Peyer's patch (tissue), 4 donors: ENCODE measurements around the gene NCOA5. TPM values are rescaled to one million over a fixed set of nuclear protein-coding genes. Genes with fewer than 3 reads are reported as not detected.

Source experiments
- DNase-seq, 3 donors: peaks; one replicate each; pipeline ENCODE4 v3.0.0-alpha.2; 2017 to 2019
- H3K27ac ChIP-seq, 4 donors: fragments of 200-600 bp; sonication (generic); one replicate each; pipeline ENCODE4 v1.5.1; 2016 to 2019
- H3K27me3 ChIP-seq, 2 donors: fragments of 200-600 bp; sonication (generic); one replicate each; pipeline ENCODE4 v1.5.1; 2019
- H3K36me3 ChIP-seq, 3 donors: fragments of 200-600 bp; sonication (generic); one replicate each; pipeline ENCODE4 v1.5.1; 2016 to 2019
- H3K4me1 ChIP-seq, 4 donors: fragments of 200-600 bp; sonication (generic); one replicate each; pipeline ENCODE4 v1.5.1; 2016 to 2019
- H3K4me3 ChIP-seq, 4 donors: fragments of 200-600 bp; sonication (generic); 1 replicate in 3 of 4; 2 replicates in 1 of 4; pipeline ENCODE4 v1.5.1; 2016 to 2019; ENCODE audit warnings: mild to moderate bottlenecking in 1 of 4
- H3K9me3 ChIP-seq, 4 donors: fragments of 200-600 bp; sonication (generic); one replicate each; pipeline ENCODE4 v1.5.1; 2016 to 2019; ENCODE audit warnings: mild to moderate bottlenecking in 1 of 4
- CTCF ChIP-seq, 6 experiments: fragments of 450-650 bp in 4 of 6; fragments of 200-600 bp in 2 of 6; sonication (generic) in 1 of 6; IDR thresholded peaks; one replicate each; pipeline ENCODE4 v1.5.1; 2017 to 2019; ENCODE audit warnings: antibody characterized with exemption in 6 of 6, mild to moderate bottlenecking in 3 of 6, moderate library complexity in 1 of 6
- POLR2A ChIP-seq, 2 donors: fragments of 450-650 bp; IDR thresholded peaks; one replicate each; pipeline ENCODE4 v1.5.1; 2017; ENCODE audit warnings: antibody characterized with exemption in 2 of 2, mild to moderate bottlenecking in 2 of 2, moderate library complexity in 2 of 2
- total RNA-seq, 4 donors: library from RNA; depleted of rRNA; stranded (reverse); fragments of >200 nt; gene quantifications; one replicate each; pipeline ENCODE4 v1.1.0, GENCODE V29; 2016

NCOA5 gene
- total RNA-seq, 4 donors from 2014 or later, result 20.5 to 65.2 (median 24.9) TPM

- Histone ChIP-seq H3K27ac (no peak overlapping the region), H3K36me3 (peaks cover 0 to 57% (median 4%) of the 10 kb centered on the region in 3 donors), H3K27me3 (no peaks in the 10 kb centered on the region), H3K4me1 (no peaks in the 10 kb centered on the region), H3K4me3 (no peak overlapping the region), H3K9me3 (no peaks in the 10 kb centered on the region)
- TF ChIP-seq POLR2A (IDR thresholded peaks at IDR 0.05) (no peak), CTCF (IDR thresholded peaks at IDR 0.05) (no peak)
- DNase-seq, result no peak
Measured at GRCh38 chr20:46073443-46073842, 16.3 kb downstream of the NCOA5 start.

DNA sequence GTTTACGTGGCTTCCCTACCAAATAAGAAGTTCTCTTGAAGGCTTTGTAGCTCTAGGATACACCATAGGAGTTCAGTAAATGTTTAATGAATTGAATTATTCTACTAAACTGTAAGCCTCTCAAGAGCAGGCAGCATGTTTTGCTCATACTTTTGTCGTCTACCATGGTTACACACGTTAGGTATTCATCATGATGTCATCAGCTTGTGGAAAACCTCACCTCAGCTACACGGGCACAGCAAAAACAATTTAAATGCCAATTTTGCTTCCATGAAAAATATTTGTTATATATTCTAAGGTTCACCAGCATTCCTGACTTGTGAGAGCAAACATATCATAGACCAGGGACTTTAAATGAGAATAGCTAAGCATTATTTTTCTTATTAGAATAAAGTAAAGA lies 16.7 kb downstream of the NCOA5 start:
- H3K4me3 ChIP-seq, result no peak overlapping the region
- no peak overlapping the region for H3K27ac ChIP-seq
- no peak for DNase-seq
- H3K4me1 ChIP-seq, result no peaks in the 10 kb centered on the region
- H3K27me3 ChIP-seq, result no peaks in the 10 kb centered on the region
- peaks cover 0 to 57% (median 4%) of the 10 kb centered on the region in 3 donors for H3K36me3 ChIP-seq
- no peaks in the 10 kb centered on the region for H3K9me3 ChIP-seq
- TF ChIP-seq CTCF (IDR thresholded peaks at IDR 0.05) (no peak), POLR2A (IDR thresholded peaks at IDR 0.05) (no peak)

GRCh38 chr20:46071573-46071972 lies 18.2 kb downstream of the NCOA5 start:
- Histone ChIP-seq H3K36me3 (peaks cover 0 to 63% (median 4%) of the 10 kb centered on the region in 3 donors), H3K27ac (no peak overlapping the region), H3K4me3 (no peak overlapping the region), H3K9me3 (no peaks in the 10 kb centered on the region), H3K4me1 (no peaks in the 10 kb centered on the region), H3K27me3 (no peaks in the 10 kb centered on the region)
- DNase-seq, result no peak
- TF ChIP-seq CTCF (IDR thresholded peaks at IDR 0.05), result no peak

- no peak for TF ChIP-seq POLR2A (IDR thresholded peaks at IDR 0.05)
- TF ChIP-seq CTCF (IDR thresholded peaks at IDR 0.05), result no peak
- Histone ChIP-seq H3K4me3 (no peak overlapping the region), H3K9me3 (no peaks in the 10 kb centered on the region), H3K27ac (no peak overlapping the region), H3K36me3 (peaks cover 0 to 68% (median 4%) of the 10 kb centered on the region in 3 donors), H3K4me1 (no peaks in the 10 kb centered on the region), H3K27me3 (no peaks in the 10 kb centered on the region)
- no peak for DNase-seq
Measured at GRCh38 chr20:46070215-46070900, 19.4 kb downstream of the NCOA5 start.

GRCh38 chr20:46065691-46066090 lies 24.1 kb downstream of the NCOA5 start:
- Histone ChIP-seq H3K27ac (no peak overlapping the region), H3K27me3 (no peaks in the 10 kb centered on the region), H3K4me1 (peaks cover 0 to 9% (median 0%) of the 10 kb centered on the region in 4 donors), H3K36me3 (peaks cover 0 to 99% (median 4%) of the 10 kb centered on the region in 3 donors), H3K9me3 (no peaks in the 10 kb centered on the region), H3K4me3 (no peak overlapping the region)
- TF ChIP-seq POLR2A (IDR thresholded peaks at IDR 0.05), result no peak
- no peak for TF ChIP-seq CTCF (IDR thresholded peaks at IDR 0.05)
- no peak for DNase-seq
